ENCODE measurements around the gene HABP2. TPM values are rescaled to one million over a fixed set of nuclear protein-coding genes. Genes with fewer than 3 reads are reported as not detected.

The HABP2 gene
- total and polyA plus RNA-seq, 2 experiments from 2014 or later, result not detected

GRCh38 chr10:113521475-113521795, 31.4 kb upstream of the HABP2 start (continued):
- TF ChIP-seq, protein P1, sequence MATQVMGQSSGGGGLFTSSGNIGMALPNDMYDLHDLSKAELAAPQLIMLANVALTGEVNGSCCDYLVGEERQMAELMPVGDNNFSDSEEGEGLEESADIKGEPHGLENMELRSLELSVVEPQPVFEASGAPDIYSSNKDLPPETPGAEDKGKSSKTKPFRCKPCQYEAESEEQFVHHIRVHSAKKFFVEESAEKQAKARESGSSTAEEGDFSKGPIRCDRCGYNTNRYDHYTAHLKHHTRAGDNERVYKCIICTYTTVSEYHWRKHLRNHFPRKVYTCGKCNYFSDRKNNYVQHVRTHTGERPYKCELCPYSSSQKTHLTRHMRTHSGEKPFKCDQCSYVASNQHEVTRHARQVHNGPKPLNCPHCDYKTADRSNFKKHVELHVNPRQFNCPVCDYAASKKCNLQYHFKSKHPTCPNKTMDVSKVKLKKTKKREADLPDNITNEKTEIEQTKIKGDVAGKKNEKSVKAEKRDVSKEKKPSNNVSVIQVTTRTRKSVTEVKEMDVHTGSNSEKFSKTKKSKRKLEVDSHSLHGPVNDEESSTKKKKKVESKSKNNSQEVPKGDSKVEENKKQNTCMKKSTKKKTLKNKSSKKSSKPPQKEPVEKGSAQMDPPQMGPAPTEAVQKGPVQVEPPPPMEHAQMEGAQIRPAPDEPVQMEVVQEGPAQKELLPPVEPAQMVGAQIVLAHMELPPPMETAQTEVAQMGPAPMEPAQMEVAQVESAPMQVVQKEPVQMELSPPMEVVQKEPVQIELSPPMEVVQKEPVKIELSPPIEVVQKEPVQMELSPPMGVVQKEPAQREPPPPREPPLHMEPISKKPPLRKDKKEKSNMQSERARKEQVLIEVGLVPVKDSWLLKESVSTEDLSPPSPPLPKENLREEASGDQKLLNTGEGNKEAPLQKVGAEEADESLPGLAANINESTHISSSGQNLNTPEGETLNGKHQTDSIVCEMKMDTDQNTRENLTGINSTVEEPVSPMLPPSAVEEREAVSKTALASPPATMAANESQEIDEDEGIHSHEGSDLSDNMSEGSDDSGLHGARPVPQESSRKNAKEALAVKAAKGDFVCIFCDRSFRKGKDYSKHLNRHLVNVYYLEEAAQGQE (IDR thresholded peaks at IDR 0.05; ENCODE audit: unreplicated experiment), result no peak
- TF ChIP-seq EZH2phosphoT487 (IDR thresholded peaks at IDR 0.05; ENCODE audit: unreplicated experiment), result no peak
- no peak for TF ChIP-seq ZNF114 (CRISPR knock-in tag; IDR thresholded peaks at IDR 0.05)
- no peak for TF ChIP-seq ETS1 (IDR thresholded peaks at IDR 0.05)
- no peak for TF ChIP-seq CREB1 (CRISPR knock-in tag; IDR thresholded peaks at IDR 0.05; ENCODE audit: low read depth)
- no peak for TF ChIP-seq ZNF331 (CRISPR knock-in tag; IDR thresholded peaks at IDR 0.05; ENCODE audit: low read depth)
- no peak for TF ChIP-seq NANOG (IDR thresholded peaks at IDR 0.05; ENCODE audit: borderline replicate concordance)
- no peak for TF ChIP-seq STAT1 (IDR thresholded peaks at IDR 0.05; ENCODE audit: unreplicated experiment)
- no peak for TF ChIP-seq JUNB (IDR thresholded peaks at IDR 0.05; ENCODE audit: unreplicated experiment)

DNA sequence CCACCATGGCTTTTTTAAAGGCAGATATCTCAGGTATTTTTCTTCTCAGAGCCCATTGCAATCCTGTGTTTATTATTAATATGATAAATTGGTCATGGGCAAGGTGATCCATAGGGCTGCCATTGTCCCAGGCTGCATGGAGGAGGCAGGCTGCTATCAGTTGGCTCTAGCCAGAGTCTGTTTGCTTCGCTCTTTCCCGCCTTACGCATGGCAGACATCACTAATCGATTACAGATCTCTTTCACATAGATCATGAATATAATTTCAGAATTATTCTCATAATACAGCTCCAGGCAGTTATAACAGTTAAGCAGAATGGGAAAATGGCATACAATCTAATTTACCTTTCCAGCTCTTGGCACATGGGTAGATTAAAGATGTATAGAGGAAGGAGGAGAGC, 30.4 kb upstream of the HABP2 start:
- Histone ChIP-seq H4K20me1 (replicated peaks; ENCODE audit: insufficient read depth) (no peaks in the 10 kb centered on the region), H3K27me3 (ENCODE audit: insufficient read depth) (no peaks in the 10 kb centered on the region)
- no peak for TF ChIP-seq STAT1 (IDR thresholded peaks at IDR 0.05; ENCODE audit: unreplicated experiment)
- no peak for TF ChIP-seq JUNB (IDR thresholded peaks at IDR 0.05; ENCODE audit: unreplicated experiment)
- TF ChIP-seq, protein P1 (IDR thresholded peaks at IDR 0.05; ENCODE audit: unreplicated experiment), result no peak
- no peak for TF ChIP-seq CREB1 (CRISPR knock-in tag; IDR thresholded peaks at IDR 0.05; ENCODE audit: low read depth)
- TF ChIP-seq ZNF331 (CRISPR knock-in tag; IDR thresholded peaks at IDR 0.05; ENCODE audit: low read depth), result no peak
- no peak for TF ChIP-seq ZNF114 (CRISPR knock-in tag; IDR thresholded peaks at IDR 0.05)
- no peak for TF ChIP-seq EZH2phosphoT487 (IDR thresholded peaks at IDR 0.05; ENCODE audit: unreplicated experiment)
- no peak for TF ChIP-seq POLR2AphosphoS5 (IDR thresholded peaks at IDR 0.05; ENCODE audit: low read depth)
- TF ChIP-seq EZH2 (IDR thresholded peaks at IDR 0.05; ENCODE audit: low read depth, unreplicated experiment), result no peak
- TF ChIP-seq NANOG (IDR thresholded peaks at IDR 0.05; ENCODE audit: borderline replicate concordance), result no peak
- no peak for TF ChIP-seq CTCF (conservative IDR thresholded peaks at IDR 0.05; ENCODE audit: low read depth in 2 of 2)

More for the DNA sequence above, 30.4 kb upstream of the HABP2 start:
- no peaks in the 10 kb centered on the region for H3K36me3 Mint-ChIP-seq (ENCODE audit: low read depth)
- Histone ChIP-seq H3K9me2 (ENCODE audit: insufficient read depth) (no peaks in the 10 kb centered on the region), H3K27ac (ENCODE audit: low read depth) (no peak overlapping the region), H3K79me2 (replicated peaks; ENCODE audit: insufficient read depth) (no peaks in the 10 kb centered on the region), H3F3A (replicated peaks; ENCODE audit: low read depth) (no peaks in the 10 kb centered on the region), H3K36me3 (ENCODE audit: insufficient read depth) (no peaks in the 10 kb centered on the region), H2AFZ (no peak overlapping the region), H3K4me2 (no peak overlapping the region), H3K4me3 (no peak overlapping the region), H3K4me1 (ENCODE audit: insufficient read depth) (no peaks in the 10 kb centered on the region)
- peaks cover 2% of the 10 kb centered on the region; the same call in 1 of the 3 replicates for H3K4me1 Mint-ChIP-seq
- no peaks in the 10 kb centered on the region for H3K9me3 Mint-ChIP-seq
- peaks cover 2% of the 10 kb centered on the region for H3K27me3 Mint-ChIP-seq (ENCODE audit: insufficient read depth, low read depth, poor library complexity)
- no peak overlapping the region for H3K4me3 Mint-ChIP-seq
- ATAC-seq (no peak), DNase-seq (ENCODE audit: low spot score) (peak; percentile 58)
- H3K27ac Mint-ChIP-seq, result no peak overlapping the region

Measured in GM23338 (cell line).